HL-60 (cell line): ENCODE data around the gene TMEM88.
A peak's percentile ranks its signal among the peaks of the same experiment; 100 is the strongest.

Source experiments
- DNase-seq, 2 experiments: peaks; one replicate each; pipeline ENCODE4 v3.0.0-alpha.2; 2010 to 2020; ENCODE audit warnings: low read depth in 1 of 2, low spot score in 1 of 2
- H3K27ac ChIP-seq: fragments of 250-450 bp; sonication (Bioruptor Pico); replicated peaks from 2 replicates; pipeline ENCODE4 v1.5.1; 2020; ENCODE audit warnings: mild to moderate bottlenecking, moderate library complexity
- H3K27me3 ChIP-seq: fragments of 250-450 bp; sonication (Bioruptor Pico); 2 replicates; pipeline ENCODE4 v1.5.1; 2021; ENCODE audit warnings: mild to moderate bottlenecking, moderate library complexity; ENCODE audit not compliant: insufficient read depth, poor library complexity, severe bottlenecking
- H3K4me3 ChIP-seq: replicated peaks from 2 replicates; pipeline ENCODE4 v1.5.1; 2011; ENCODE audit warnings: mild to moderate bottlenecking, control low read depth, low read length; ENCODE audit not compliant: insufficient read depth
- GABPA ChIP-seq: IDR thresholded peaks from 2 replicates; pipeline ENCODE4 v1.6.1; 2012; ENCODE audit warnings: low read depth
- POLR2AphosphoS5 ChIP-seq: IDR thresholded peaks from 2 replicates; pipeline ENCODE4 v1.6.1; 2012; ENCODE audit warnings: low read depth
- SPI1 ChIP-seq: IDR thresholded peaks from 2 replicates; pipeline ENCODE4 v1.6.1; 2012; ENCODE audit warnings: low read depth, mild to moderate bottlenecking, borderline replicate concordance
- long read RNA-seq: library from polyadenylated mRNA; unstranded; transcript quantifications from one replicate; pipeline ENCODE4 v2.0.0, GENCODE V29; 2020
- TF ChIP-seq, protein P1 (sequence below): IDR thresholded peaks from 2 replicates; pipeline ENCODE4 v1.6.1; 2012; ENCODE audit warnings: low read depth; ENCODE audit not compliant: insufficient replicate concordance
- TF ChIP-seq, protein P2 (sequence below): IDR thresholded peaks from one replicate; pipeline ENCODE4 v1.5.1; 2011; ENCODE audit warnings: low read length, control low read depth, inconsistent platforms; ENCODE audit not compliant: insufficient read depth

Gene TMEM88, protein sequence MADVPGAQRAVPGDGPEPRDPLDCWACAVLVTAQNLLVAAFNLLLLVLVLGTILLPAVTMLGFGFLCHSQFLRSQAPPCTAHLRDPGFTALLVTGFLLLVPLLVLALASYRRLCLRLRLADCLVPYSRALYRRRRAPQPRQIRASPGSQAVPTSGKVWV
- long read RNA-seq: 0 reads

DNA sequence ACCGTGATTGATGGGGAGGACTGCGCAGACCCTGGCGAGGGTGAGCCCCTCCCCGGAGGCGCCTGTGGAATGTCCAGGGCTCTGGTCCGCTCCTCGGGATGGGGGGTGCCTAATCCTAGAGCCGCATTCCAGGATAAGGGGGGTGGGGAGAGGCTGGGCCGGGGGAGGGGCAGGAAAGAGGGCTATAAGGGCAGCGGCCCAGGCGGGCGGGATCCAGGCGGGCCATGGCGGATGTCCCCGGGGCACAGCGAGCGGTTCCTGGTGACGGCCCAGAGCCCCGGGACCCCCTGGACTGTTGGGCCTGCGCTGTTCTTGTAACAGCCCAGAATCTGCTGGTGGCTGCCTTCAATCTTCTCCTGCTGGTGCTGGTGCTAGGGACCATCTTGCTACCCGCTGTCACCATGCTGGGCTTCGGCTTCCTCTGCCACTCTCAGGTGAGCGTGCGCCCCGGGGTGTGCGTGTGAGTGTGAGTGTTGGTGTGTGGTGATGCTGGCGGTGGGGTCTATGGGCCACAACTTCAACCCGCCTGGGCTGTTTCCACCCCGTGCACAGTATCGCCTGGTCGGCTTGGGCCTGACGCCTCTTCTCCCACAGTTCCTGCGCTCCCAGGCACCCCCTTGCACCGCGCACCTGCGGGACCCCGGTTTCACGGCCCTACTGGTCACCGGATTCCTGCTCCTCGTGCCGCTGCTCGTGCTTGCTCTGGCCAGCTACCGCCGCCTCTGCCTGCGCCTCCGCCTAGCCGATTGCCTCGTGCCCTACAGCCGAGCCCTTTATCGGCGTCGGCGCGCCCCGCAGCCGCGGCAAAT lies at the start of gene TMEM88:
Gene TMEM88, plus strand, starts transcription at position 216 of the 809 bp plus-strand sequence. Its CDS starts 9 bp downstream, at position 225.
- Histone ChIP-seq H3K27me3 (no peaks in the 10 kb centered on the region), H3K27ac (peak within 1 kb of the TSS; percentile 94; the same call in 1 of the 2 replicates), H3K4me3 (peak within 1 kb of the TSS; percentile 77)
- TF ChIP-seq, protein P1, sequence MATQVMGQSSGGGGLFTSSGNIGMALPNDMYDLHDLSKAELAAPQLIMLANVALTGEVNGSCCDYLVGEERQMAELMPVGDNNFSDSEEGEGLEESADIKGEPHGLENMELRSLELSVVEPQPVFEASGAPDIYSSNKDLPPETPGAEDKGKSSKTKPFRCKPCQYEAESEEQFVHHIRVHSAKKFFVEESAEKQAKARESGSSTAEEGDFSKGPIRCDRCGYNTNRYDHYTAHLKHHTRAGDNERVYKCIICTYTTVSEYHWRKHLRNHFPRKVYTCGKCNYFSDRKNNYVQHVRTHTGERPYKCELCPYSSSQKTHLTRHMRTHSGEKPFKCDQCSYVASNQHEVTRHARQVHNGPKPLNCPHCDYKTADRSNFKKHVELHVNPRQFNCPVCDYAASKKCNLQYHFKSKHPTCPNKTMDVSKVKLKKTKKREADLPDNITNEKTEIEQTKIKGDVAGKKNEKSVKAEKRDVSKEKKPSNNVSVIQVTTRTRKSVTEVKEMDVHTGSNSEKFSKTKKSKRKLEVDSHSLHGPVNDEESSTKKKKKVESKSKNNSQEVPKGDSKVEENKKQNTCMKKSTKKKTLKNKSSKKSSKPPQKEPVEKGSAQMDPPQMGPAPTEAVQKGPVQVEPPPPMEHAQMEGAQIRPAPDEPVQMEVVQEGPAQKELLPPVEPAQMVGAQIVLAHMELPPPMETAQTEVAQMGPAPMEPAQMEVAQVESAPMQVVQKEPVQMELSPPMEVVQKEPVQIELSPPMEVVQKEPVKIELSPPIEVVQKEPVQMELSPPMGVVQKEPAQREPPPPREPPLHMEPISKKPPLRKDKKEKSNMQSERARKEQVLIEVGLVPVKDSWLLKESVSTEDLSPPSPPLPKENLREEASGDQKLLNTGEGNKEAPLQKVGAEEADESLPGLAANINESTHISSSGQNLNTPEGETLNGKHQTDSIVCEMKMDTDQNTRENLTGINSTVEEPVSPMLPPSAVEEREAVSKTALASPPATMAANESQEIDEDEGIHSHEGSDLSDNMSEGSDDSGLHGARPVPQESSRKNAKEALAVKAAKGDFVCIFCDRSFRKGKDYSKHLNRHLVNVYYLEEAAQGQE: no peak
- TF ChIP-seq, protein P2, sequence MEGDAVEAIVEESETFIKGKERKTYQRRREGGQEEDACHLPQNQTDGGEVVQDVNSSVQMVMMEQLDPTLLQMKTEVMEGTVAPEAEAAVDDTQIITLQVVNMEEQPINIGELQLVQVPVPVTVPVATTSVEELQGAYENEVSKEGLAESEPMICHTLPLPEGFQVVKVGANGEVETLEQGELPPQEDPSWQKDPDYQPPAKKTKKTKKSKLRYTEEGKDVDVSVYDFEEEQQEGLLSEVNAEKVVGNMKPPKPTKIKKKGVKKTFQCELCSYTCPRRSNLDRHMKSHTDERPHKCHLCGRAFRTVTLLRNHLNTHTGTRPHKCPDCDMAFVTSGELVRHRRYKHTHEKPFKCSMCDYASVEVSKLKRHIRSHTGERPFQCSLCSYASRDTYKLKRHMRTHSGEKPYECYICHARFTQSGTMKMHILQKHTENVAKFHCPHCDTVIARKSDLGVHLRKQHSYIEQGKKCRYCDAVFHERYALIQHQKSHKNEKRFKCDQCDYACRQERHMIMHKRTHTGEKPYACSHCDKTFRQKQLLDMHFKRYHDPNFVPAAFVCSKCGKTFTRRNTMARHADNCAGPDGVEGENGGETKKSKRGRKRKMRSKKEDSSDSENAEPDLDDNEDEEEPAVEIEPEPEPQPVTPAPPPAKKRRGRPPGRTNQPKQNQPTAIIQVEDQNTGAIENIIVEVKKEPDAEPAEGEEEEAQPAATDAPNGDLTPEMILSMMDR: no peak
- TF ChIP-seq SPI1: no peak
- no peak for TF ChIP-seq POLR2AphosphoS5
- no peak for TF ChIP-seq GABPA
- DNase-seq: no peak

DNA sequence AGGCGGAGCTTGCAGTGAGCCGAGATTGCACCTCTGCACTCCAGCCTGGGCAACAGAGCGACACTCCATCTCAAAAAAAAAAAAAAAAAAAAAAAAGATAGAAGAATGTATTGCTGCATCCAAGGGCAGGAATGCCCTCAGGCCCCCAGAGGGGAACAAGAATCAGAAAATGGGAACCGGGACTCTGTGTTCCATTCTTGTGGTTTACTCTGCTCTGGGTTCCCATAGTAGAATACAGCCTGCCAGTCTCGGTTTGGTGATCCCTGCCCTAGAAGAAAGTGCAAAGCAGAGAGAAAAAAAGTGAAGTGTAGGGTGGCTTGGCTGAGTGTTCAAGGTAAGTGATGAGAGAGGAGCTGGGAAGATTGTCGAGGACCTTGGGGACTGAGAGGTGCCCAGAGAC lies 48.3 kb upstream of the TMEM88 start:
- DNase-seq: no peak
- TF ChIP-seq, protein P1: no peak
- TF ChIP-seq, protein P2: no peak
- no peak for TF ChIP-seq SPI1
- TF ChIP-seq GABPA: no peak
- no peak for TF ChIP-seq POLR2AphosphoS5
- Histone ChIP-seq H3K27ac (no peak overlapping the region), H3K4me3 (no peak overlapping the region), H3K27me3 (no peaks in the 10 kb centered on the region)

DNA sequence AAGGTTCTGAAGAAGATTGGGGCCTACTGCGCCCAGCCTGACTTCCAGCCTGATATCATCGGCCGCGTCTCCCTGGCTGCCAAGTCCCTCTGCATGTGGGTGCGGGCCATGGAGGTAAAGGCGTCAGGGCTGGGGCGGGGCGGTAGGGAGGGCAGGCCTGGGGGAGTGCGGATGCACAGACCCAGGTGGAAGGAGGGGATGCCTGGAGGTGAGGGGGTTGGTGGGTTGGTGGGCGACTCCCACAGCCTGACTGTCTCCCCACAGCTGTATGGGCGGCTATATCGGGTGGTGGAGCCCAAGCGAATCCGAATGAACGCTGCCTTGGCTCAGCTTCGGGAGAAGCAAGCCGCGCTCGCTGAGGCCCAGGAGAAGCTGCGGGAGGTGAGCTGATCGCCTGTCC lies 47.7 kb upstream of the TMEM88 start:
- Histone ChIP-seq H3K27me3 (no peaks in the 10 kb centered on the region), H3K27ac (no peak overlapping the region), H3K4me3 (no peak overlapping the region)
- TF ChIP-seq, protein P1: no peak
- TF ChIP-seq, protein P2: no peak
- no peak for TF ChIP-seq GABPA
- TF ChIP-seq SPI1: no peak
- TF ChIP-seq POLR2AphosphoS5: no peak
- DNase-seq: no peak
